ENCODE data around the gene ITPR1. TPM values are rescaled to one million over a fixed set of nuclear protein-coding genes. Genes with fewer than 3 reads are reported as not detected.

Gene ITPR1
- total RNA-seq, 1 experiment from 2014 or later, result 11.3 TPM

- no peak overlapping the region for H3K4me3 ChIP-seq
- intact Hi-C loops (cut with micrococcal nuclease; ENCODE audit: unreplicated experiment), result no loop called here
- no peak overlapping the region for H2AFZ ChIP-seq
- no peaks in the 10 kb centered on the region for H3F3A ChIP-seq (ENCODE audit: insufficient read depth, low read depth)
- H3K27me3 ChIP-seq (ENCODE audit: insufficient read depth, low read depth), result no peaks in the 10 kb centered on the region
- no peaks in the 10 kb centered on the region for H3K79me2 ChIP-seq (ENCODE audit: low read depth)
- H4K20me1 ChIP-seq (ENCODE audit: insufficient read depth), result no peaks in the 10 kb centered on the region
- POLR2A ChIA-PET (ENCODE audit: unreplicated experiment), result interaction anchor here (0.5 kb wide), 1 partner anchor 10 kb away, joined by 5 read pairs; no protein-coding TSS in a partner anchor
- no peak overlapping the region for H3K4me2 ChIP-seq
- H3K36me3 ChIP-seq (ENCODE audit: low read depth), result no peaks in the 10 kb centered on the region
- no peak for DNase-seq
- no peak for TF ChIP-seq CTCF (conservative IDR thresholded peaks at IDR 0.05)
- no peak for TF ChIP-seq EZH2 (IDR thresholded peaks at IDR 0.05; ENCODE audit: low read depth)
- no peaks in the 10 kb centered on the region for H3K4me1 ChIP-seq (replicated peaks; ENCODE audit: insufficient read depth)
- CTCF ChIA-PET, result no interaction called here
- H3K27ac ChIP-seq, result no peak overlapping the region
- H3K9me3 ChIP-seq (ENCODE audit: insufficient read depth, low read depth), result no peaks in the 10 kb centered on the region
- no TSS peak for BruUV-seq (replicated peaks)
- H3K9me2 ChIP-seq (ENCODE audit: insufficient read depth), result no peaks in the 10 kb centered on the region
Measured at GRCh38 chr3:4460334-4460733, 32.8 kb upstream of the ITPR1 start.

- Histone ChIP-seq H3K27me3 (ENCODE audit: insufficient read depth, low read depth) (no peaks in the 10 kb centered on the region), H3K9me2 (ENCODE audit: insufficient read depth) (no peaks in the 10 kb centered on the region), H3K4me1 (replicated peaks; ENCODE audit: insufficient read depth) (0 out of 2 replicates have a peak, but pooled peaks cover 4% of the 10 kb centered on the region), H3K36me3 (ENCODE audit: low read depth) (no peaks in the 10 kb centered on the region), H3K27ac (no peak overlapping the region), H3F3A (ENCODE audit: insufficient read depth, low read depth) (no peaks in the 10 kb centered on the region), H3K9me3 (ENCODE audit: insufficient read depth, low read depth) (no peaks in the 10 kb centered on the region), H3K79me2 (ENCODE audit: low read depth) (peaks cover 8% of the 10 kb centered on the region), H3K4me3 (no peak overlapping the region), H4K20me1 (ENCODE audit: insufficient read depth) (no peaks in the 10 kb centered on the region), H2AFZ (no peak overlapping the region), H3K4me2 (no peak overlapping the region)
- no TSS peak for BruUV-seq (replicated peaks)
- intact Hi-C loops (cut with micrococcal nuclease; ENCODE audit: unreplicated experiment), result no loop called here
- TF ChIP-seq CTCF (conservative IDR thresholded peaks at IDR 0.05) (no peak), EZH2 (IDR thresholded peaks at IDR 0.05; ENCODE audit: low read depth) (no peak)
- ChIA-PET POLR2A (ENCODE audit: unreplicated experiment) (no interaction called here), CTCF (no interaction called here)
- DNase-seq, result no peak
Measured at GRCh38 chr3:4461468-4462090, 31.6 kb upstream of the ITPR1 start.

- H3K9me3 ChIP-seq (ENCODE audit: insufficient read depth, low read depth), result no peaks in the 10 kb centered on the region
- BruUV-seq (replicated peaks), result no TSS peak
- CTCF ChIA-PET, result no interaction called here
- POLR2A ChIA-PET (ENCODE audit: unreplicated experiment), result no interaction called here
- no peak overlapping the region for H3K4me3 ChIP-seq
- H3F3A ChIP-seq (ENCODE audit: insufficient read depth, low read depth), result no peaks in the 10 kb centered on the region
- DNase-seq, result no peak
- H3K4me1 ChIP-seq (replicated peaks; ENCODE audit: insufficient read depth), result 0 out of 2 replicates have a peak, but pooled peaks cover 4% of the 10 kb centered on the region
- no peak overlapping the region for H2AFZ ChIP-seq
- peaks cover 8% of the 10 kb centered on the region for H3K79me2 ChIP-seq (ENCODE audit: low read depth)
- intact Hi-C loops (cut with micrococcal nuclease; ENCODE audit: unreplicated experiment), result no loop called here
- H3K36me3 ChIP-seq (ENCODE audit: low read depth), result no peaks in the 10 kb centered on the region
- no peak overlapping the region for H3K27ac ChIP-seq
- no peaks in the 10 kb centered on the region for H4K20me1 ChIP-seq (ENCODE audit: insufficient read depth)
- H3K27me3 ChIP-seq (ENCODE audit: insufficient read depth, low read depth), result no peaks in the 10 kb centered on the region
- no peaks in the 10 kb centered on the region for H3K9me2 ChIP-seq (ENCODE audit: insufficient read depth)
- no peak for TF ChIP-seq EZH2 (IDR thresholded peaks at IDR 0.05; ENCODE audit: low read depth)
- TF ChIP-seq CTCF (conservative IDR thresholded peaks at IDR 0.05), result no peak
- no peak overlapping the region for H3K4me2 ChIP-seq
Measured at GRCh38 chr3:4462369-4463040, 30.6 kb upstream of the ITPR1 start.

All from PC-9 (cell line).